Thoracic aorta (tissue), 2 donors: Measurements from ENCODE around the gene EPB41. TPM values are rescaled to one million over a fixed set of nuclear protein-coding genes. Genes with fewer than 3 reads are reported as not detected.

ENCODE experiments used
- ATAC-seq: fragments of 150-250 bp; one replicate; pipeline ENCODE4 v1.8.0; 2017; ENCODE audit warnings: low read depth; ENCODE audit not compliant: insufficient number of reproducible peaks, low FRiP score
- DNase-seq: peaks from one replicate; pipeline ENCODE4 v3.0.0-alpha.2; 2020; ENCODE audit warnings: low spot score
- H3K27ac ChIP-seq, 2 donors: fragments of 200-600 bp; sonication (generic); 1 replicate in 1 of 2; 2 replicates in 1 of 2; pipeline ENCODE4 v1.5.1; 2016; ENCODE audit warnings: mild to moderate bottlenecking in 2 of 2, moderate library complexity in 2 of 2
- H3K27me3 ChIP-seq: fragments of 200-600 bp; sonication (generic); replicated peaks from 2 replicates; pipeline ENCODE4 v1.6.0; 2016; ENCODE audit warnings: mild to moderate bottlenecking; ENCODE audit not compliant: insufficient read depth
- H3K36me3 ChIP-seq: fragments of 200-600 bp; sonication (generic); one replicate; pipeline ENCODE4 v1.5.1; 2016
- H3K4me1 ChIP-seq, 2 donors: fragments of 200-600 bp; sonication (generic); 1 replicate in 1 of 2; 2 replicates in 1 of 2; pipeline versions ENCODE4 v1.5.1 to v1.6.0; 2016; ENCODE audit warnings: low read depth in 2 of 2, mild to moderate bottlenecking in 1 of 2; ENCODE audit not compliant: control insufficient read depth in 1 of 2
- H3K4me3 ChIP-seq: fragments of 200-600 bp; sonication (generic); 2 replicates; pipeline ENCODE4 v1.5.1; 2016; ENCODE audit warnings: mild to moderate bottlenecking
- H3K9me3 ChIP-seq: fragments of 200-600 bp; sonication (generic); 2 replicates; pipeline ENCODE4 v1.5.1; 2016
- CTCF ChIP-seq: fragments of 200-600 bp; sonication (generic); IDR thresholded peaks from one replicate; pipeline ENCODE4 v1.5.1; 2019; ENCODE audit warnings: antibody characterized with exemption
- total RNA-seq, 2 donors: library from RNA; depleted of rRNA; stranded (reverse); fragments of >200 nt; gene quantifications; one replicate each; pipeline versions ENCODE4 v1.1.0 to v1.2.3, GENCODE V29; 2016

Gene EPB41
- total RNA-seq, 2 donors from 2014 or later: 26.7 to 37.8 TPM

GRCh38 chr1:28897789-28898188, 16.6 kb upstream of the EPB41 start:
- H3K4me3 ChIP-seq: no peak overlapping the region
- H3K27me3 ChIP-seq: no peaks in the 10 kb centered on the region
- no peak for TF ChIP-seq CTCF
- peaks cover 8 to 23% of the 10 kb centered on the region in 2 donors for H3K4me1 ChIP-seq
- DNase-seq: no peak
- H3K36me3 ChIP-seq: no peaks in the 10 kb centered on the region
- no peak for ATAC-seq
- H3K27ac ChIP-seq: no peak overlapping the region
- H3K9me3 ChIP-seq: no peaks in the 10 kb centered on the region

GRCh38 chr1:28898405-28898881, 15.9 kb upstream of the EPB41 start:
- Histone ChIP-seq H3K4me3 (no peak overlapping the region), H3K27ac (no peak overlapping the region), H3K4me1 (peaks cover 8 to 23% of the 10 kb centered on the region in 2 donors), H3K36me3 (no peaks in the 10 kb centered on the region), H3K27me3 (no peaks in the 10 kb centered on the region), H3K9me3 (no peaks in the 10 kb centered on the region)
- TF ChIP-seq CTCF: no peak
- DNase-seq (no peak), ATAC-seq (no peak)

GRCh38 chr1:28899267-28899666, 15.1 kb upstream of the EPB41 start:
- peaks cover 8 to 23% of the 10 kb centered on the region in 2 donors for H3K4me1 ChIP-seq
- no peak for TF ChIP-seq CTCF
- no peak for DNase-seq

GRCh38 chr1:28900562-28900961, 13.8 kb upstream of the EPB41 start:
- DNase-seq: no peak
- no peak for ATAC-seq
- no peak for TF ChIP-seq CTCF
- Histone ChIP-seq H3K4me1 (peaks cover 8 to 15% of the 10 kb centered on the region in 2 donors), H3K4me3 (no peak overlapping the region), H3K27ac (no peak overlapping the region), H3K27me3 (no peaks in the 10 kb centered on the region), H3K9me3 (no peaks in the 10 kb centered on the region), H3K36me3 (no peaks in the 10 kb centered on the region)

More at GRCh38 chr1:28899267-28899666, 15.1 kb upstream of the EPB41 start:
- no peak overlapping the region for H3K4me3 ChIP-seq
- H3K27ac ChIP-seq: no peak overlapping the region
- no peak for ATAC-seq
- H3K36me3 ChIP-seq: no peaks in the 10 kb centered on the region
- no peaks in the 10 kb centered on the region for H3K9me3 ChIP-seq
- H3K27me3 ChIP-seq: no peaks in the 10 kb centered on the region

- Histone ChIP-seq H3K36me3 (no peaks in the 10 kb centered on the region), H3K27ac (no peak overlapping the region), H3K4me1 (peaks cover 8 to 15% of the 10 kb centered on the region in 2 donors), H3K27me3 (no peaks in the 10 kb centered on the region), H3K4me3 (no peak overlapping the region), H3K9me3 (no peaks in the 10 kb centered on the region)
- DNase-seq (no peak), ATAC-seq (no peak)
- TF ChIP-seq CTCF: no peak
Observed at GRCh38 chr1:28902738-28903137, 11.6 kb upstream of the EPB41 start.
